Measurements from ENCODE around the gene PRR30.

PRR30 gene

GRCh38 chr2:27154488-27154887 is 15.3 kb upstream of the PRR30 start:
- no peak for DNase-seq (ENCODE audit: low spot score)

- DNase-seq (ENCODE audit: low spot score): no peak
These were observed 13.7 kb upstream of the PRR30 start for GRCh38 chr2:27152796-27153464.

- no peak for DNase-seq (ENCODE audit: low spot score)
These were observed 13.0 kb upstream of the PRR30 start for GRCh38 chr2:27152102-27152795.

- DNase-seq (ENCODE audit: low spot score): no peak
These were observed 11.5 kb upstream of the PRR30 start for GRCh38 chr2:27150639-27151230.

GRCh38 chr2:27149570-27150405 is 10.6 kb upstream of the PRR30 start:
- DNase-seq (ENCODE audit: low spot score): no peak

GRCh38 chr2:27148801-27149439 is 9.7 kb upstream of the PRR30 start, which contains the start of gene TCF23:
TCF23 (plus strand) TSS chr2:27149004; CDS start chr2:27149134, 130 bp downstream.
- DNase-seq (ENCODE audit: low spot score): no peak

- no peak for DNase-seq (ENCODE audit: low spot score)
These were observed 8.7 kb upstream of the PRR30 start for GRCh38 chr2:27147935-27148334.

GRCh38 chr2:27145682-27146081 is 6.5 kb upstream of the PRR30 start:
- no peak for DNase-seq (ENCODE audit: low spot score)

- DNase-seq (ENCODE audit: low spot score): no peak
These were observed 4.1 kb upstream of the PRR30 start for GRCh38 chr2:27143285-27143684.

GRCh38 chr2:27138111-27138510 is 1.1 kb downstream of the PRR30 start:
- no peak for DNase-seq (ENCODE audit: low spot score)

GRCh38 chr2:27137322-27137935 is 1.8 kb downstream of the PRR30 start:
- no peak for DNase-seq (ENCODE audit: low spot score)

GRCh38 chr2:27136751-27137150 is 2.5 kb downstream of the PRR30 start:
- DNase-seq (ENCODE audit: low spot score): no peak

GRCh38 chr2:27135478-27135955 is 3.7 kb downstream of the PRR30 start:
- no peak for DNase-seq (ENCODE audit: low spot score)

- DNase-seq (ENCODE audit: low spot score): no peak
These were observed 4.3 kb downstream of the PRR30 start for GRCh38 chr2:27134781-27135477.

- DNase-seq (ENCODE audit: low spot score): peak; percentile 98
These were observed 5.1 kb downstream of the PRR30 start, which contains the start of gene PREB for GRCh38 chr2:27133905-27134780. PREB (minus strand) TSS chr2:27134636; CDS start chr2:27134421, 215 bp downstream.

GRCh38 chr2:27133195-27133875 is 5.9 kb downstream of the PRR30 start:
- peak; percentile 11 for DNase-seq (ENCODE audit: low spot score)

GRCh38 chr2:27131429-27131828 is 7.8 kb downstream of the PRR30 start:
- no peak for DNase-seq (ENCODE audit: low spot score)

GRCh38 chr2:27130396-27130795 is 8.8 kb downstream of the PRR30 start:
- DNase-seq (ENCODE audit: low spot score): no peak

All from CD4-positive, alpha-beta T cell treated with Interleukin-15 for 4 hours (primary cell).